Hematopoietic multipotent progenitor cell treated with erythropoietin and hydrocortisone succinate and interleukin-3 and kit ligand, for 15 days (in vitro differentiated cells): ENCODE results near the gene ADD3.

Source experiments
- DNase-seq: peaks from one replicate; pipeline ENCODE4 v3.0.0-alpha.2; 2015; ENCODE audit warnings: low spot score

ADD3 gene

GRCh38 chr10:110007701-110008517, at the start of gene ADD3:
Gene ADD3 (plus strand): TSS chr10:110007984. CDS start chr10:110100654, 92,670 bp downstream.
- DNase-seq, result peak; percentile 79

GRCh38 chr10:109958059-109958458, 49.7 kb upstream of the ADD3 start:
- DNase-seq, result no peak

- no peak for DNase-seq
These were observed 48.3 kb upstream of the ADD3 start for GRCh38 chr10:109959259-109960145.

GRCh38 chr10:109960682-109961081, 47.1 kb upstream of the ADD3 start:
- no peak for DNase-seq

GRCh38 chr10:109961174-109962001, 46.4 kb upstream of the ADD3 start:
- no peak for DNase-seq

GRCh38 chr10:109962247-109962646, 45.5 kb upstream of the ADD3 start:
- no peak for DNase-seq

GRCh38 chr10:109963439-109963838, 44.3 kb upstream of the ADD3 start:
- no peak for DNase-seq

GRCh38 chr10:109964318-109964717, 43.5 kb upstream of the ADD3 start:
- no peak for DNase-seq

GRCh38 chr10:109966961-109967738, 40.6 kb upstream of the ADD3 start:
- no peak for DNase-seq

GRCh38 chr10:109967739-109968088, 40.1 kb upstream of the ADD3 start:
- DNase-seq, result no peak

- no peak for DNase-seq
These were observed 38.6 kb upstream of the ADD3 start for GRCh38 chr10:109968953-109969759.

- no peak for DNase-seq
These were observed 37.9 kb upstream of the ADD3 start for GRCh38 chr10:109969760-109970346.

GRCh38 chr10:109971634-109972033, 36.1 kb upstream of the ADD3 start:
- no peak for DNase-seq

GRCh38 chr10:109972372-109973001, 35.3 kb upstream of the ADD3 start:
- DNase-seq, result no peak

- no peak for DNase-seq
These were observed 34.4 kb upstream of the ADD3 start for GRCh38 chr10:109973326-109973829.

- DNase-seq, result no peak
These were observed 33.1 kb upstream of the ADD3 start for GRCh38 chr10:109974504-109975191.

- DNase-seq, result no peak
These were observed 32.3 kb upstream of the ADD3 start for GRCh38 chr10:109975244-109976190.

- DNase-seq, result no peak
These were observed 31.1 kb upstream of the ADD3 start for GRCh38 chr10:109976681-109977080.
